T-helper 17 cell (primary cell): Measurements from ENCODE around the gene OR8B2. TPM values are rescaled to one million over a fixed set of nuclear protein-coding genes. Genes with fewer than 3 reads are reported as not detected.

Experiments
- ATAC-seq: fragments of 150-1000 bp; cut with Tn5 transposase; 2 replicates; pipeline ENCODE4 v1.10.0; 2021; ENCODE audit warnings: mild to moderate bottlenecking, moderate library complexity
- DNase-seq, 3 donors: peaks; one replicate each; pipeline versions ENCODE4 v3.0.0 to v3.0.0-alpha.2; 2020 to 2021
- H3K9me3 ChIP-seq: one replicate; pipeline ENCODE4 v1.7.0; 2013; ENCODE audit warnings: low read length, mild to moderate bottlenecking; ENCODE audit not compliant: control insufficient read depth, poor library complexity, severe bottlenecking
- H3K27ac Mint-ChIP-seq: one replicate; pipeline ENCODE4 v1.8.0; 2022; ENCODE audit warnings: mild to moderate bottlenecking, moderate library complexity, mixed read lengths
- H3K27me3 Mint-ChIP-seq: one replicate; pipeline ENCODE4 v1.8.0; 2022; ENCODE audit warnings: mixed read lengths
- H3K36me3 Mint-ChIP-seq: one replicate; pipeline ENCODE4 v1.8.0; 2022; ENCODE audit warnings: low read depth, mixed read lengths
- H3K4me1 Mint-ChIP-seq: one replicate; pipeline ENCODE4 v1.8.0; 2022; ENCODE audit warnings: mild to moderate bottlenecking, mixed read lengths
- H3K4me3 Mint-ChIP-seq: one replicate; pipeline ENCODE4 v1.8.0; 2022; ENCODE audit warnings: mild to moderate bottlenecking, moderate library complexity, mixed read lengths
- total RNA-seq, 4 donors: library from RNA in 2 of 4; stranded (reverse) in 2 of 4; gene quantifications; one replicate each; pipeline ENCODE4 v1.2.3 and lab custom pipeline; 2022 to 2026

The OR8B2 gene
- total RNA-seq, 2 donors from 2014 or later = not detected

GRCh38 chr11:124380585-124380984 lies 3.7 kb downstream of the OR8B2 start:
- no peaks in the 10 kb centered on the region for H3K9me3 ChIP-seq
- no peak overlapping the region for H3K4me3 Mint-ChIP-seq
- H3K4me1 Mint-ChIP-seq = no peaks in the 10 kb centered on the region
- H3K27ac Mint-ChIP-seq = no peak overlapping the region
- no peaks in the 10 kb centered on the region for H3K36me3 Mint-ChIP-seq
- DNase-seq (no peak), ATAC-seq (no peak)
- peaks cover 7% of the 10 kb centered on the region for H3K27me3 Mint-ChIP-seq

- Mint-ChIP-seq H3K4me1 (no peaks in the 10 kb centered on the region), H3K27ac (no peak overlapping the region), H3K27me3 (peaks cover 5% of the 10 kb centered on the region), H3K36me3 (no peaks in the 10 kb centered on the region), H3K4me3 (no peak overlapping the region)
- H3K9me3 ChIP-seq = no peaks in the 10 kb centered on the region
- no peak for DNase-seq
- ATAC-seq = no peak
Observed at GRCh38 chr11:124376280-124376679, 8.0 kb downstream of the OR8B2 start.

GRCh38 chr11:124359566-124359965 lies 24.7 kb downstream of the OR8B2 start:
- DNase-seq (no peak), ATAC-seq (no peak)
- no peaks in the 10 kb centered on the region for H3K36me3 Mint-ChIP-seq
- H3K9me3 ChIP-seq = no peaks in the 10 kb centered on the region
- H3K4me1 Mint-ChIP-seq = no peaks in the 10 kb centered on the region
- H3K4me3 Mint-ChIP-seq = no peak overlapping the region
- H3K27ac Mint-ChIP-seq = no peak overlapping the region
- H3K27me3 Mint-ChIP-seq = no peaks in the 10 kb centered on the region

- Mint-ChIP-seq H3K4me3 (no peak overlapping the region), H3K4me1 (no peaks in the 10 kb centered on the region), H3K27ac (no peak overlapping the region), H3K27me3 (no peaks in the 10 kb centered on the region), H3K36me3 (no peaks in the 10 kb centered on the region)
- H3K9me3 ChIP-seq = no peaks in the 10 kb centered on the region
- ATAC-seq (no peak), DNase-seq (no peak)
Observed at GRCh38 chr11:124346311-124346955, 37.9 kb downstream of the OR8B2 start.

GRCh38 chr11:124344346-124344745 lies 40.0 kb downstream of the OR8B2 start:
- DNase-seq (no peak), ATAC-seq (no peak)
- no peaks in the 10 kb centered on the region for H3K9me3 ChIP-seq
- Mint-ChIP-seq H3K4me3 (no peak overlapping the region), H3K27me3 (no peaks in the 10 kb centered on the region), H3K4me1 (no peaks in the 10 kb centered on the region), H3K36me3 (no peaks in the 10 kb centered on the region), H3K27ac (no peak overlapping the region)

- Mint-ChIP-seq H3K4me3 (no peak overlapping the region), H3K4me1 (no peaks in the 10 kb centered on the region), H3K36me3 (no peaks in the 10 kb centered on the region), H3K27me3 (no peaks in the 10 kb centered on the region), H3K27ac (no peak overlapping the region)
- H3K9me3 ChIP-seq = no peaks in the 10 kb centered on the region
- no peak for DNase-seq
- no peak for ATAC-seq
Observed at GRCh38 chr11:124340142-124340447, 44.2 kb downstream of the OR8B2 start.

GRCh38 chr11:124339396-124340141 lies 44.7 kb downstream of the OR8B2 start:
- no peaks in the 10 kb centered on the region for H3K4me1 Mint-ChIP-seq
- H3K36me3 Mint-ChIP-seq = no peaks in the 10 kb centered on the region
- ATAC-seq (no peak), DNase-seq (no peak)
- no peaks in the 10 kb centered on the region for H3K27me3 Mint-ChIP-seq
- no peak overlapping the region for H3K4me3 Mint-ChIP-seq
- no peaks in the 10 kb centered on the region for H3K9me3 ChIP-seq
- H3K27ac Mint-ChIP-seq = no peak overlapping the region

Other genes starting within 250 kb of the OR8B2 start
- gene OR10D3, start 201.2 kb downstream of the OR8B2 start, total RNA-seq = not detected
- gene OR8G1, start 143.4 kb downstream of the OR8B2 start, total RNA-seq = not detected
- gene OR8G5, start 128.1 kb downstream of the OR8B2 start, total RNA-seq = not detected
- not detected for gene OR8D1, start 70.5 kb downstream of the OR8B2 start, total RNA-seq
- gene OR8D2, start 64.3 kb downstream of the OR8B2 start, total RNA-seq = not detected
- gene OR8B3, start 14.5 kb upstream of the OR8B2 start, total RNA-seq = not detected
- not detected for gene OR8B4, start 40.4 kb upstream of the OR8B2 start, total RNA-seq
- gene OR8B8, start 61.2 kb upstream of the OR8B2 start, total RNA-seq = not detected
- gene OR8B12, start 159.2 kb upstream of the OR8B2 start, total RNA-seq = not detected
- gene OR8A1, start 185.5 kb upstream of the OR8B2 start, total RNA-seq = not detected
- gene PANX3, start 226.9 kb upstream of the OR8B2 start, total RNA-seq = not detected
- gene TBRG1, start 238.4 kb upstream of the OR8B2 start, total RNA-seq = 10 to 100 TPM; 55.5 to 61.4 TPM